Activated T-helper 2 cell treated with anti-CD3 and anti-CD28 coated beads, Interferon-gamma antibody, Interleukin-2, Interleukin-4, amounts not matched to agents 10 μg/mL and 5 μg/mL and 100 μg/mL, durations not matched to agents 14 hours and 24 hours and 36 hours (primary cell): ENCODE measurements around the gene GP9. TPM values are rescaled to one million over a fixed set of nuclear protein-coding genes. Genes with fewer than 3 reads are reported as not detected.
"Not testable (repeated sequence)": the region's sequence is repeated elsewhere in the genome, so short reads cannot be mapped to it uniquely, and the experiment has no call there.

Experiments used
- DNase-seq: peaks from one replicate; pipeline ENCODE4 v3.0.0; 2021; ENCODE audit warnings: low spot score
- H3K27ac Mint-ChIP-seq: one replicate; pipeline ENCODE4 v1.8.0; 2021; ENCODE audit warnings: mixed read lengths
- H3K27me3 Mint-ChIP-seq: one replicate; pipeline ENCODE4 v1.8.0; 2021; ENCODE audit warnings: low read depth, mixed read lengths
- H3K36me3 Mint-ChIP-seq: one replicate; pipeline ENCODE4 v1.8.0; 2021; ENCODE audit warnings: low read depth, mixed read lengths
- H3K4me1 Mint-ChIP-seq: one replicate; pipeline ENCODE4 v1.8.0; 2021; ENCODE audit warnings: low read depth, mixed read lengths
- H3K4me3 Mint-ChIP-seq: one replicate; pipeline ENCODE4 v1.8.0; 2021; ENCODE audit warnings: low read depth, mild to moderate bottlenecking, moderate library complexity, mixed read lengths
- H3K9me3 Mint-ChIP-seq: one replicate; pipeline ENCODE4 v1.8.0; 2021; ENCODE audit warnings: mixed read lengths
- intact Hi-C: fragments of 100-400 bp; cut with micrococcal nuclease; formaldehyde crosslinking; loops from one replicate; pipeline ENCODE4 v1.15.1; 2023
- total RNA-seq: library from RNA; stranded (reverse); gene quantifications from 2 replicates; pipeline ENCODE4 v1.2.3, GENCODE V29; 2022

Gene GP9
- total RNA-seq, 1 donor from 2014 or later = not detected

- DNase-seq = no peak
- Mint-ChIP-seq H3K9me3 (no peaks in the 10 kb centered on the region), H3K4me1 (peaks cover 17% of the 10 kb centered on the region), H3K27me3 (no peaks in the 10 kb centered on the region), H3K36me3 (peaks cover 42% of the 10 kb centered on the region), H3K4me3 (no peak overlapping the region), H3K27ac (no peak overlapping the region)
- intact Hi-C loops = no loop called here
These were observed 42.7 kb downstream of the GP9 start for GRCh38 chr3:129103296-129103695.

GRCh38 chr3:129104051-129104450, 43.5 kb downstream of the GP9 start:
- H3K4me1 Mint-ChIP-seq = peaks cover 18% of the 10 kb centered on the region
- intact Hi-C loops = no loop called here
- no peaks in the 10 kb centered on the region for H3K9me3 Mint-ChIP-seq
- H3K27ac Mint-ChIP-seq = peak overlapping the region; percentile 14
- H3K36me3 Mint-ChIP-seq = peaks cover 45% of the 10 kb centered on the region
- DNase-seq = no peak
- no peaks in the 10 kb centered on the region for H3K27me3 Mint-ChIP-seq
- H3K4me3 Mint-ChIP-seq = no peak overlapping the region

GRCh38 chr3:129104498-129105079, 44.0 kb downstream of the GP9 start:
- H3K27ac Mint-ChIP-seq = peak overlapping the region; percentile 14
- peaks cover 17% of the 10 kb centered on the region for H3K4me1 Mint-ChIP-seq
- no peak overlapping the region for H3K4me3 Mint-ChIP-seq
- no peaks in the 10 kb centered on the region for H3K9me3 Mint-ChIP-seq
- no peak for DNase-seq
- intact Hi-C loops = no loop called here
- peaks cover 40% of the 10 kb centered on the region for H3K36me3 Mint-ChIP-seq
- no peaks in the 10 kb centered on the region for H3K27me3 Mint-ChIP-seq

DNA sequence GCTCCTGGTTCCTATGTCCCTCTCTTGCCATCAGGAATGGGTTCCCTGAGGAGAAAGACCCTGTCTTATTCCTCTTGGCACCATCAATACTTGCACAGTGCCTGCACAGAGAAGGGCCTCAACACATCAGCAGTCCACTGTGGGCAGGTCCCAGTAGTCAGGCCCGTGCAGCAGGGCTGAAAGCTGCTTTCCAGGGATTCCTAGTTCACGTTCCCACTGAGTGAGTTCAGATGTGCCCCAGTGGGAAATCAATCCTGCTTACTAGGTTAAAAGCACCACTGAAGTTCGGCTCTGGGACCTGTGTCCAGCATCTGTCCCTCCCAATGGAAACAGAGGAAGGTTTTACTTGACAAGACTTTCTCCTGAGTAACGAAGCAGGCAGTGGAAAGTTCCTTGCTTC, 45.3 kb downstream of the GP9 start:
- H3K4me1 Mint-ChIP-seq = peaks cover 19% of the 10 kb centered on the region
- intact Hi-C loops = no loop called here
- H3K9me3 Mint-ChIP-seq = no peaks in the 10 kb centered on the region
- H3K27me3 Mint-ChIP-seq = no peaks in the 10 kb centered on the region
- DNase-seq = no peak
- H3K27ac Mint-ChIP-seq = no peak overlapping the region
- H3K36me3 Mint-ChIP-seq = peaks cover 44% of the 10 kb centered on the region
- no peak overlapping the region for H3K4me3 Mint-ChIP-seq

GRCh38 chr3:129106320-129106719, 45.7 kb downstream of the GP9 start:
- Mint-ChIP-seq H3K27me3 (no peaks in the 10 kb centered on the region), H3K36me3 (peaks cover 47% of the 10 kb centered on the region), H3K4me3 (no peak overlapping the region), H3K4me1 (peaks cover 19% of the 10 kb centered on the region), H3K9me3 (no peaks in the 10 kb centered on the region), H3K27ac (peak overlapping the region; percentile 41)
- DNase-seq = no peak
- intact Hi-C loops = no loop called here

GRCh38 chr3:129106866-129107565, 46.4 kb downstream of the GP9 start:
- H3K27ac Mint-ChIP-seq = no peak overlapping the region
- H3K4me1 Mint-ChIP-seq = peaks cover 20% of the 10 kb centered on the region
- H3K4me3 Mint-ChIP-seq = no peak overlapping the region
- H3K36me3 Mint-ChIP-seq = peaks cover 51% of the 10 kb centered on the region
- no peaks in the 10 kb centered on the region for H3K9me3 Mint-ChIP-seq
- no peaks in the 10 kb centered on the region for H3K27me3 Mint-ChIP-seq
- no peak for DNase-seq
- intact Hi-C loops = no loop called here

DNA sequence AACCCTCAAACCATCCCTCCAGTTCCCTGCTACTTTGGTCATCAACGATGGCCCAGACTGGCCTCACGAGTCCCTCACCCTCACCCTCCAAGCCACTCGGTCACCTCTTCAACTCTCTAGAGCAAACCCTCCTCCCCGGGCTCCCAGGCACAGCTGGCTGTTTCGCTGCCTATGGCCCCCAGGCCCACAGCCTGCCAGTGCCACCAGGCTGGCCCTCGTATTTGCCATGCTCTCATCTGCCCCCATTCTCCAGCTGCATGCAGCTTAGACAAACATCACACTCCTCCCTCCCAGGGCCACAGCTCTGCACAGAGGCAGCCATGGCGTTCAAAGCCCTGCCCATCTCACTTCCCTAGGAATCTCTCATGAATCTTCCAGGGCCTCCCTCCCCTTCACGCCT, 47.2 kb downstream of the GP9 start:
- intact Hi-C loops = no loop called here
- Mint-ChIP-seq H3K36me3 (peaks cover 55% of the 10 kb centered on the region), H3K27me3 (no peaks in the 10 kb centered on the region), H3K27ac (peak overlapping the region; percentile 36), H3K9me3 (no peaks in the 10 kb centered on the region), H3K4me3 (no peak overlapping the region), H3K4me1 (peaks cover 25% of the 10 kb centered on the region)
- DNase-seq = no peak

DNA sequence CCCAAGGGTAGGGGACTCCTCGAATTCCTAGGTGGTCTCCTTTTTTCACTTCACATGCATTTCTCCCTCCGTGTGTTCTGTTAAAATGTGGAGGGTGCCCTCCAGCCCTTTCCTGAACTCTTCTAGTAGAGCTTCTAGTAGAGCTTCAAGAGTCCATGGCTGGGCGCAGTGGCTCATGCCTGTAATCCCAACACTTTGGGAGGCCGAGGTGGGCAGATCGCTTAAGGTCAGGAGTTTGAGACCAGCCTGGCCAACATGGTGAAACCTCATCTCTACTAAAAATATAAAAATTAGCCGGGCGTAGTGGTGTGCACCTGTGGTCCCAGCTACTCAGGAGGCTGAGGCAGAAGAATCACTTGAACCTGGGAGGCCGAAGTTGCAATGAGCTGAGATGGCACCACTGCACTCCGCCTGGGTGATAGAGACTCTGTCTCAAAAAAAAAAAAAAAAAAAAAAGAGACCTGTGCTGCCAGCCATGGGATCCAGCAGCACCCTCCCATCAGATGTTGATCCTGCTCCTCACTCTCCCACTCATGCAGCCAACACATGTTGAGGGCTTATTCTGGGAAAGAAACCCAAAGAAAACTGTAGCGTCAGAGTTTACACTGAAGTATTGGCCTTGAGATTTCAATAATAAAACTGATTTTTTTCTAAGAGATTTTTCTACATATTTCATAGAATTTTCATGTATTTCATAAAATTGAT, 50.6 kb downstream of the GP9 start:
- Mint-ChIP-seq H3K4me1 (peaks cover 48% of the 10 kb centered on the region), H3K36me3 (peaks cover 71% of the 10 kb centered on the region), H3K27ac (peak overlapping the region; percentile 53)
- intact Hi-C loops = loop anchor here (10.0 kb wide), 1 partner anchor 386 kb away; the partner anchor contains the start of gene RAB7A
- not testable (repeated sequence) for H3K4me3 Mint-ChIP-seq, DNase-seq, H3K27me3 Mint-ChIP-seq, H3K9me3 Mint-ChIP-seq

Other genes starting within 250 kb of the GP9 start
- gene ACAD9, start 181.2 kb upstream of the GP9 start, total RNA-seq = 60.8 and 68.9 TPM in 2 replicates
- gene CFAP92, start 66.7 kb upstream of the GP9 start, total RNA-seq = 0.37 TPM in 1 of 2 replicates, not detected in the other
- 0.11 and 0.32 TPM in 2 replicates for gene EFCC1, start 59.5 kb upstream of the GP9 start, total RNA-seq
- 30.7 and 32.1 TPM in 2 replicates for gene RAB43, start 61.0 kb downstream of the GP9 start, total RNA-seq
- 71.4 and 78.0 TPM in 2 replicates for gene ISY1, start 100.3 kb downstream of the GP9 start, total RNA-seq
- 351 TPM in 2 replicates for gene CNBP, start 123.1 kb downstream of the GP9 start, total RNA-seq
- gene COPG1, start 188.8 kb downstream of the GP9 start, total RNA-seq = 182 and 187 TPM in 2 replicates
- gene HMCES, start 218.1 kb downstream of the GP9 start, total RNA-seq = 63.6 and 70.7 TPM in 2 replicates